Uterus (tissue), 4 donors: ENCODE measurements around the gene MAGI2. TPM values are rescaled to one million over a fixed set of nuclear protein-coding genes. Genes with fewer than 3 reads are reported as not detected.

Experiments used
- DNase-seq, 2 donors: peaks; one replicate each; pipeline ENCODE4 v3.0.0-alpha.2; 2019 to 2020
- H3K27ac ChIP-seq, 2 donors: fragments of 200-600 bp; sonication (generic); 1 replicate in 1 of 2; 2 replicates in 1 of 2; pipeline ENCODE4 v1.5.1; 2016 to 2018
- H3K27me3 ChIP-seq, 2 donors: fragments of 200-600 bp; sonication (generic); one replicate each; pipeline ENCODE4 v1.5.1; 2018 to 2019; ENCODE audit warnings: control low read depth in 1 of 2
- H3K36me3 ChIP-seq, 2 donors: fragments of 200-600 bp; sonication (generic); one replicate each; pipeline ENCODE4 v1.5.1; 2019; ENCODE audit warnings: control low read depth in 1 of 2
- H3K4me1 ChIP-seq, 2 donors: fragments of 200-600 bp; sonication (generic); one replicate each; pipeline ENCODE4 v1.5.1; 2018 to 2019; ENCODE audit warnings: control low read depth in 1 of 2
- H3K4me3 ChIP-seq, 2 donors: fragments of 200-600 bp; sonication (generic); 1 replicate in 1 of 2; 2 replicates in 1 of 2; pipeline ENCODE4 v1.5.1; 2018 to 2019; ENCODE audit warnings: mild to moderate bottlenecking in 1 of 2
- H3K9me3 ChIP-seq, 2 donors: fragments of 200-600 bp; sonication (generic); one replicate each; pipeline ENCODE4 v1.5.1; 2019; ENCODE audit warnings: control low read depth in 1 of 2
- CTCF ChIP-seq, 4 experiments: fragments of 200-600 bp in 2 of 4; fragments of 450-650 bp in 2 of 4; sonication (generic) in 2 of 4; IDR thresholded peaks; one replicate each; pipeline ENCODE4 v1.5.1; 2016 to 2019; ENCODE audit warnings: antibody characterized with exemption in 4 of 4, mild to moderate bottlenecking in 2 of 4, moderate library complexity in 1 of 4
- POLR2A ChIP-seq, 2 donors: fragments of 450-650 bp; IDR thresholded peaks; one replicate each; pipeline ENCODE4 v1.6.1; 2016; ENCODE audit warnings: antibody characterized with exemption in 2 of 2, mild to moderate bottlenecking in 1 of 2, moderate library complexity in 1 of 2
- intact Hi-C: fragments of 100-400 bp; cut with DNase I; formaldehyde crosslinking; loops from one replicate; pipeline ENCODE4 v1.15.1; 2023; ENCODE audit warnings: low total_unique reads
- total RNA-seq, 4 donors: library from RNA; depleted of rRNA in 3 of 4; stranded (reverse); fragments of >200 nt in 3 of 4; gene quantifications; one replicate each; pipeline versions ENCODE4 v1.1.0 to v1.2.4, GENCODE V29; 2014 to 2023
- donor health status: DM: yes; HTN: yes; CAD: no.

MAGI2 gene
- total RNA-seq, 4 donors from 2014 or later = 5.3 to 23.2 (median 13.8) TPM

- DNase-seq = no peak
- TF ChIP-seq CTCF (IDR thresholded peaks at IDR 0.05) (no peak), POLR2A (IDR thresholded peaks at IDR 0.05) (no peak)
- intact Hi-C loops = no loop called here
- Histone ChIP-seq H3K4me3 (no peak overlapping the region), H3K4me1 (no peaks in the 10 kb centered on the region), H3K27ac (no peak overlapping the region), H3K9me3 (no peaks in the 10 kb centered on the region), H3K36me3 (no peaks in the 10 kb centered on the region), H3K27me3 (no peaks in the 10 kb centered on the region)
These were observed 1463.4 kb downstream of the MAGI2 start for GRCh38 chr7:77989981-77990566.

- Histone ChIP-seq H3K36me3 (no peaks in the 10 kb centered on the region), H3K4me1 (no peaks in the 10 kb centered on the region), H3K9me3 (no peaks in the 10 kb centered on the region), H3K27me3 (no peaks in the 10 kb centered on the region), H3K27ac (no peak overlapping the region), H3K4me3 (no peak overlapping the region)
- TF ChIP-seq POLR2A (IDR thresholded peaks at IDR 0.05) = no peak
- no peak for TF ChIP-seq CTCF (IDR thresholded peaks at IDR 0.05)
- DNase-seq = no peak
- intact Hi-C loops = no loop called here
These were observed 1467.5 kb downstream of the MAGI2 start for GRCh38 chr7:77985974-77986339.

GRCh38 chr7:77985232-77985973 is 1468.1 kb downstream of the MAGI2 start:
- no peak overlapping the region for H3K27ac ChIP-seq
- no peaks in the 10 kb centered on the region for H3K4me1 ChIP-seq
- H3K4me3 ChIP-seq = no peak overlapping the region
- DNase-seq = no peak
- no peaks in the 10 kb centered on the region for H3K27me3 ChIP-seq
- intact Hi-C loops = no loop called here
- TF ChIP-seq POLR2A (IDR thresholded peaks at IDR 0.05) (no peak), CTCF (IDR thresholded peaks at IDR 0.05) (no peak)
- no peaks in the 10 kb centered on the region for H3K36me3 ChIP-seq
- no peaks in the 10 kb centered on the region for H3K9me3 ChIP-seq

GRCh38 chr7:77983973-77984372 is 1469.5 kb downstream of the MAGI2 start:
- H3K36me3 ChIP-seq = no peaks in the 10 kb centered on the region
- H3K4me1 ChIP-seq = no peaks in the 10 kb centered on the region
- no peak overlapping the region for H3K4me3 ChIP-seq
- H3K27ac ChIP-seq = no peak overlapping the region
- H3K9me3 ChIP-seq = no peaks in the 10 kb centered on the region
- DNase-seq = no peak
- no peaks in the 10 kb centered on the region for H3K27me3 ChIP-seq
- intact Hi-C loops = no loop called here
- TF ChIP-seq POLR2A (IDR thresholded peaks at IDR 0.05) = no peak
- no peak for TF ChIP-seq CTCF (IDR thresholded peaks at IDR 0.05)

- Histone ChIP-seq H3K4me3 (no peak overlapping the region), H3K36me3 (no peaks in the 10 kb centered on the region), H3K27ac (no peak overlapping the region), H3K4me1 (no peaks in the 10 kb centered on the region), H3K9me3 (no peaks in the 10 kb centered on the region), H3K27me3 (no peaks in the 10 kb centered on the region)
- no peak for DNase-seq
- no peak for TF ChIP-seq POLR2A (IDR thresholded peaks at IDR 0.05)
- no peak for TF ChIP-seq CTCF (IDR thresholded peaks at IDR 0.05)
- intact Hi-C loops = no loop called here
These were observed 1470.4 kb downstream of the MAGI2 start for GRCh38 chr7:77982926-77983550.
